Activated CD4-positive, alpha-beta T cell treated with anti-CD3 and anti-CD28 coated beads, Interleukin-2, amount 10 ng/mL, durations not matched to agents 7 days and 5 days (primary cell): ENCODE data around the gene MAP3K14. TPM values are rescaled to one million over a fixed set of nuclear protein-coding genes. Genes with fewer than 3 reads are reported as not detected.
"Not testable (repeated sequence)": the region's sequence is repeated elsewhere in the genome, so short reads cannot be mapped to it uniquely, and the experiment has no call there.

ENCODE experiments used
- CTCF ChIA-PET: fragments of 350-600 bp; sonication (Branson Sonifier 250); formaldehyde crosslinking; loops from one replicate; lab custom pipeline; 2021; ENCODE audit warnings: antibody characterized with exemption; lab: Charles Lee
- POLR2A ChIA-PET: fragments of 350-600 bp; sonication (Branson Sonifier 250); formaldehyde crosslinking; loops from one replicate; lab custom pipeline; 2021; ENCODE audit warnings: antibody characterized with exemption; lab: Charles Lee
- DNase-seq: peaks from one replicate; pipeline ENCODE4 v3.0.0-alpha.2; 2020
- H3K27ac Mint-ChIP-seq: one replicate; pipeline ENCODE4 v1.8.0; 2021; ENCODE audit warnings: mild to moderate bottlenecking, moderate library complexity, mixed read lengths
- H3K27me3 Mint-ChIP-seq: one replicate; pipeline ENCODE4 v1.8.0; 2021; ENCODE audit warnings: mixed read lengths
- H3K36me3 Mint-ChIP-seq: one replicate; pipeline ENCODE4 v1.8.0; 2021; ENCODE audit warnings: low read depth, mixed read lengths
- H3K4me1 Mint-ChIP-seq: one replicate; pipeline ENCODE4 v1.8.0; 2021; ENCODE audit warnings: mixed read lengths
- H3K4me3 Mint-ChIP-seq: one replicate; pipeline ENCODE4 v1.8.0; 2021; ENCODE audit warnings: mild to moderate bottlenecking, moderate library complexity, mixed read lengths
- H3K9me3 Mint-ChIP-seq: one replicate; pipeline ENCODE4 v1.8.0; 2021; ENCODE audit warnings: mixed read lengths
- total RNA-seq, 2 experiments: library from RNA; stranded (reverse); gene quantifications; one replicate each; pipeline ENCODE4 v1.2.3, GENCODE V29; 2021

MAP3K14 gene
- total RNA-seq, 2 experiments from 2014 or later = 25.8 to 26.0 TPM

DNA sequence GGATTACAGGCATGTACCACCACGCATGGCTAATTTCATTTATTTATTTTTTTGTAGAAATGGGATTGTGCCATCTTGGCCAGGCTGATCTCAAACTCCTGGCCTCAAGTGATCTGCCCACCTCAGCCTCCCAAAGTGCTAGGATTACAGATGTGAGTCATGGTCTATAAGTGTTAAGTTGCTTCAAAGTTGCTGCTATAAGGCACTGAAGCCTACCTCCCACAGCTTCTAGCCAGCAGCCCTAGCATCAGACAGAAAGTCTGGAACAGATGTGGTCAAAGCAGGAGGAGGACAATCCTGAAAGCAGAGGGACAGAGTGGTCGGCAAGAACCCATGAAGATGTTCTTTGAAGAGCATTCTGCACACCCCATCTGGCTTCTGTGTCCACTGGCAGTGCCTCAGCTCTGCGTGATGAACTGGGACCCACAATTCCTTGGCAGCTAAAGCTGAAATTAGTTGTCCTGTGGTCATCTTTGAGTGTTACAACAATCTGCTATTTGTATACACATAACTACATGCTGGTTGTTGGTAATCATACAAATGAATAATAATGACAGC, 11.2 kb downstream of the MAP3K14 start:
- no peaks in the 10 kb centered on the region for H3K27me3 Mint-ChIP-seq
- H3K36me3 Mint-ChIP-seq = peaks cover 44% of the 10 kb centered on the region
- no peak for DNase-seq
- no peaks in the 10 kb centered on the region for H3K9me3 Mint-ChIP-seq
- peak overlapping the region; percentile 68 for H3K27ac Mint-ChIP-seq
- H3K4me1 Mint-ChIP-seq = peaks cover 76% of the 10 kb centered on the region
- POLR2A ChIA-PET = no interaction called here
- CTCF ChIA-PET = interaction anchor here (0.6 to 1.6 kb wide), 4 partner anchors 11 to 108 kb away, joined by 3 to 5 read pairs (median 4); no protein-coding TSS in a partner anchor
- no peak overlapping the region for H3K4me3 Mint-ChIP-seq

DNA sequence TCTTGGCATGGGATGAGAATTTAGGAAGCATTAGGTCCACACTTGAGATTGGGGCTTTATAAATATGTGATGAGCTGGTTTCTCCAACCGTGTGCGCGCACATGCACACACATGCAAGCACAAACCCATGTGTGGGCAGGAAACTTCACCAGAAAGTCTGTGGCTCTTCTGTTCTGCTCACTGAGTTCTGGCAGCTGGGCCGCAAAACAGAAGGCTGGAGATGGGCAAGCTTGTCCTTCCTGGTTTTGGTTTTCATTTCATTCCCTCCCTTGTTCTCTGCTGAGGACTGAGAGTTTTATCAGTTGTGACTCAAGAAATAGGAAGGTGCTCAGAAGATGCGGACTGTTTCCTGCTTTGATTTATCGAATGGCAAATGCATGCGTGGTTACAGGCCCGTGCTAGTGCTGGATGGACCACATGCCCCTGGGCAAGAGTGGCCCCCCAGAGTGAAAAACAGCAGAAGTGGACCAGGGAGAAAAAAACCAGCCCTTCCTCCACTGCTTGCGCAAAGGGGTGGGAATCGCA, 14.1 kb downstream of the MAP3K14 start:
- Mint-ChIP-seq H3K27ac (peak overlapping the region; percentile 89), H3K9me3 (no peaks in the 10 kb centered on the region), H3K4me3 (peak overlapping the region; percentile 51), H3K27me3 (no peaks in the 10 kb centered on the region), H3K4me1 (peaks cover 78% of the 10 kb centered on the region), H3K36me3 (peaks cover 42% of the 10 kb centered on the region)
- ChIA-PET POLR2A (interaction anchor here (0.6 kb wide), 1 partner anchor 27 kb away, joined by 3 read pairs; no protein-coding TSS in a partner anchor), CTCF (interaction anchor here (1.0 to 1.5 kb wide), 6 partner anchors 17 to 167 kb away, joined by 3 to 6 read pairs (median 4); partner anchors contain the start of gene ACBD4)
- peak; percentile 67 for DNase-seq

DNA sequence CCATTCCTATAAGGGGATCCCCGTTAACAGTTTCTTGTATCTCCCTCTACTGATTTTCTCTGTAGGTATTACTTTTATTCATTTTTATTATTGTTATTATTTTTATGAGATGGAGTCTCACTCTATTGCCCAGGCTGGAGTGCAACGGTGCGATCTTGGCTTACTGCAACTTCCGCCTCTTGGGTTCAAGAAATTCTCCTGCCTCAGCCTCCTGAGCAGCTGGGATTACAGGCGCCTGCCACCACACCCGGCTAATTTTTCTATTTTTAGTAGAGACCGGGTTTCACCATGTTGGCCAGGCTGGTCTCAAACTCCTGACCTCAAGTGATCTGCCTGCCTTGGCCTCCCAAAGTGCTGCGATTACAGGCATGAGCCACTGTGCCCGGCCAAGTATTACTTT, 14.6 kb downstream of the MAP3K14 start:
- H3K27ac Mint-ChIP-seq, H3K9me3 Mint-ChIP-seq, DNase-seq, H3K4me3 Mint-ChIP-seq, POLR2A ChIA-PET, H3K27me3 Mint-ChIP-seq: not testable (repeated sequence)
- CTCF ChIA-PET = interaction anchor here (0.8 to 1.5 kb wide), 8 partner anchors 10 to 167 kb away, joined by 3 to 6 read pairs (median 4); partner anchors contain the start of gene ACBD4
- Mint-ChIP-seq H3K36me3 (peaks cover 41% of the 10 kb centered on the region), H3K4me1 (peaks cover 76% of the 10 kb centered on the region)

DNA sequence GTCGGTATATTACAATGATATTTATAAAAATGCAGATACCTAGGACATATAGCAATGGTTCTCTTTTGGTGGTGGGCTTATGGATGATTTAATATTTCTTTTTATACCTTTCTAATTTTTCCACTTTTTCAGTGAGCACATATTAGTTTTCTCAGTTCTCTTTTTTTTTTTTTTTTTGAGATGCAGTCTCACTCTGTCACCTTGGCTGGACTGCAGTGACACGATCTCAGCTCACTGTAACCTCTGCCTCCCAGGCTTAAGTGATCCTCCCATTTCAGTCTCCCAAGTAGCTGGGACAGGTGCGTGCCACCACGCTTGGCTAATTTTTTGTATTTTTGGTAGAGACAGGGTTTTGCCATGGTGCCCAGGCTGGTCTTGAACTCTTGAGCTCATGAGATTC, 15.1 kb downstream of the MAP3K14 start:
- no peaks in the 10 kb centered on the region for H3K9me3 Mint-ChIP-seq
- H3K27me3 Mint-ChIP-seq = no peaks in the 10 kb centered on the region
- H3K27ac Mint-ChIP-seq = no peak overlapping the region
- ChIA-PET CTCF (interaction anchor here (0.7 to 1.1 kb wide), 6 partner anchors 9 to 150 kb away, joined by 3 to 4 read pairs (median 3); no protein-coding TSS in a partner anchor), POLR2A (no interaction called here)
- peaks cover 46% of the 10 kb centered on the region for H3K36me3 Mint-ChIP-seq
- H3K4me3 Mint-ChIP-seq = no peak overlapping the region
- no peak for DNase-seq
- H3K4me1 Mint-ChIP-seq = peaks cover 79% of the 10 kb centered on the region

DNA sequence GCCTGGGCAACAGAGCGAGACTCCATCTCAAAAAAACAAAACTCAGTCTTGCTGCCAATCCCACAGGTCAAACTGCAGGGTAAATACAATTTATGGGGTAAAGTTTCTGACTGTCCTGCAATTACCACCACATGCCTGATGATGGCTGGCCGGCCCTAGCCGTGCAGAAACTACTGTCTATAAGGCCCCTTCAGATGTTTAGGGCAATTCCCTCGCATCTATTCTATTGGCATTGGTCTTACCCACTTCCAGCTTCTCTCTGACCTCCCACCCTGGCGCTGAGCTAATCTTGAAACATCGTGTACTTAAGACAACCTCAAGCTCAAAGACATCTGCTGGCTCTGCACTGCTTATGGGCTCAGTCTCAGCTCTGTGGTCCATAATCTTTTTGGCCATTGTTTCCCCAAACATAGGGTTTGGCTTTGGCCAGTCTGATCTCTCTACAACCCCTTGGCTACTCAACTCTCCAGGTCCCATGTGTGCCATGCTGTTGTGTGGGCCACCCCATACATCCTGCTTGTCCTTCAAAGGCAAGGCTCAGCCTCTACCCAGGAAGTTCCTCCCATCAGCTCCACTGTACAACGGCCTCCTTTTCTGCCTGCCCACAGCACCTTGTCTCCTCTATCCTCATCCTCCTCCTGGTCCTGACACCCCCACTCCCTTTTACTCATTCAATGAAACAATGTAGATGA, 16.6 kb downstream of the MAP3K14 start:
- Mint-ChIP-seq H3K27ac (peak overlapping the region; percentile 54), H3K36me3 (peaks cover 48% of the 10 kb centered on the region), H3K27me3 (no peaks in the 10 kb centered on the region), H3K9me3 (no peaks in the 10 kb centered on the region), H3K4me1 (peaks cover 81% of the 10 kb centered on the region), H3K4me3 (no peak overlapping the region)
- CTCF ChIA-PET = interaction anchor here (1.3 kb wide), 1 partner anchor 12 kb away, joined by 3 read pairs; no protein-coding TSS in a partner anchor
- no peak for DNase-seq
- POLR2A ChIA-PET = no interaction called here

DNA sequence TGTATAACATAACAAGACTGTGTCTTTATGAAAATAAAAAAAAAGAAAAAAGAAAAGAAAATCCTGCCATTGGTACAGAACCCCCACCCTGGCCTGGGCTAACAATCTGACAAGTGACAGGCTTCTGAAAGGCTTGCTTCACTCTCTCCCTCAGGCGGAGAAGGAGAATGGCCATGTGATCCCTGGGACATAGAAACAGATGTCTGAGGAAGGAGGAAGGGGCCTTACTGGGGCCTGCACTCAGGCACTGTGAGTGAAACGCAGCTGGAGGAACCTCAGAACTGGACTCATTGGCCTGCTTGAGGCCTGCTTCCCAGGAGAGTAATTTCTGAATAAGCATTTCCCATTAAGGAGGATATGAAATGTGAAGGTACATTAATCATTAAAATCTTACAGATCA, 17.5 kb downstream of the MAP3K14 start:
- no peak overlapping the region for H3K27ac Mint-ChIP-seq
- POLR2A ChIA-PET = no interaction called here
- peaks cover 45% of the 10 kb centered on the region for H3K36me3 Mint-ChIP-seq
- CTCF ChIA-PET = interaction anchor here (0.7 to 1.4 kb wide), 3 partner anchors 12 to 63 kb away, joined by 3 to 4 read pairs (median 3); no protein-coding TSS in a partner anchor
- H3K4me3 Mint-ChIP-seq = no peak overlapping the region
- no peak for DNase-seq
- H3K9me3 Mint-ChIP-seq = no peaks in the 10 kb centered on the region
- H3K27me3 Mint-ChIP-seq = no peaks in the 10 kb centered on the region
- peaks cover 84% of the 10 kb centered on the region for H3K4me1 Mint-ChIP-seq

DNA sequence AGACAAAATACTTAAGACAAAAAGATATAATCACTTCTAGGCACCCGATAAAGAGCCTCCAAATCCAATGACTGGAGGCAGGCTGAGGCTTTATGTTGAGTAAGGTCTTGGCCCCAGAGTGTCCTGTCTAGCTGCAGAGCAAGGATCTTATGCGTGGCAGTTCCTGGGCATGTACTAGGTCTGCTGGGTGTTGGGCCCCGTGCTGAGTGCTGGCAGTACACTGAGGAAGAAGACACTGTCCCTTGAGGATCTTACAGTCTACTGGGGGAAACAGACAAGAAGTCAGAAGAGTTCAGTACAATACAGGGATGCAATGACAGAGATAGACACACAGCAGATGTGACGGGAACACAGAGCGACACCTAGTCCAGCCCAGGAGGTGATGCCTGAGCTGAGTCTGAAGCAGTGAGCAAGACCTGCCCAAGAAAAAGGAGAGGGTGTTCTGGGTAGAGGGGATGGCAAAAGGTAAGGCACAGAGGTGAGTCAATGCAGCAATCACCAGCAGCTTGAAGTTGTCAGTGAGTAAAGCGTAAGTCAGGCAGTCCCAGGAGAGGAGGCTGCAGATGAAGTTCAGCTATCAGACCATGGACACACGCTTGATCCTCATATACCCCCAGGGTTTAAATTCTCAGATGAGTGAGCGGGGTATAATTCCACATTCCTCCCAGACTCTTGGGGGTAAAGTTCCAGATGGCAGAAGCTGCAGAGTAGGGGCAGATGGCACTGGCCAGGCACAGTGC, 18.1 kb downstream of the MAP3K14 start:
- ChIA-PET CTCF (interaction anchor here (1.0 to 1.4 kb wide), 3 partner anchors 11 to 63 kb away, joined by 3 to 4 read pairs (median 3); no protein-coding TSS in a partner anchor), POLR2A (no interaction called here)
- DNase-seq = no peak
- Mint-ChIP-seq H3K9me3 (no peaks in the 10 kb centered on the region), H3K36me3 (peaks cover 47% of the 10 kb centered on the region), H3K27ac (peak overlapping the region; percentile 55), H3K4me3 (no peak overlapping the region), H3K27me3 (no peaks in the 10 kb centered on the region), H3K4me1 (peaks cover 85% of the 10 kb centered on the region)

DNA sequence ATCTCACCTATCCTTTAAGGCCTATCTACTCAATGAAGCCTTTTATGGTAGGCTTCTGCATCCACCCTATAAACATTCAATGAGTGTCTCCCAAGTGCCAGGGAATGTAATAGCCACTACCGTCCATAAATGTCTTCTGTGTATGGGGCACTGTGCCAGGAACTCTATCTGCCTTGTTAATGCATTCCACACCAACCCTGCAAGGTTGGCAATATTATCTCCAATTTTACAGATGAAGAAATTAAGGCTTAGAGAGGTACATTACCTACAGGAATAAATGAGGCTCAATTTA, 20.0 kb downstream of the MAP3K14 start:
- CTCF ChIA-PET = interaction anchor here (1.9 kb wide), 1 partner anchor 13 kb away, joined by 5 read pairs; no protein-coding TSS in a partner anchor
- Mint-ChIP-seq H3K9me3 (no peaks in the 10 kb centered on the region), H3K27me3 (no peaks in the 10 kb centered on the region), H3K36me3 (peaks cover 48% of the 10 kb centered on the region), H3K27ac (peak overlapping the region; percentile 75), H3K4me3 (no peak overlapping the region), H3K4me1 (peaks cover 84% of the 10 kb centered on the region)
- DNase-seq = no peak
- POLR2A ChIA-PET = no interaction called here

DNA sequence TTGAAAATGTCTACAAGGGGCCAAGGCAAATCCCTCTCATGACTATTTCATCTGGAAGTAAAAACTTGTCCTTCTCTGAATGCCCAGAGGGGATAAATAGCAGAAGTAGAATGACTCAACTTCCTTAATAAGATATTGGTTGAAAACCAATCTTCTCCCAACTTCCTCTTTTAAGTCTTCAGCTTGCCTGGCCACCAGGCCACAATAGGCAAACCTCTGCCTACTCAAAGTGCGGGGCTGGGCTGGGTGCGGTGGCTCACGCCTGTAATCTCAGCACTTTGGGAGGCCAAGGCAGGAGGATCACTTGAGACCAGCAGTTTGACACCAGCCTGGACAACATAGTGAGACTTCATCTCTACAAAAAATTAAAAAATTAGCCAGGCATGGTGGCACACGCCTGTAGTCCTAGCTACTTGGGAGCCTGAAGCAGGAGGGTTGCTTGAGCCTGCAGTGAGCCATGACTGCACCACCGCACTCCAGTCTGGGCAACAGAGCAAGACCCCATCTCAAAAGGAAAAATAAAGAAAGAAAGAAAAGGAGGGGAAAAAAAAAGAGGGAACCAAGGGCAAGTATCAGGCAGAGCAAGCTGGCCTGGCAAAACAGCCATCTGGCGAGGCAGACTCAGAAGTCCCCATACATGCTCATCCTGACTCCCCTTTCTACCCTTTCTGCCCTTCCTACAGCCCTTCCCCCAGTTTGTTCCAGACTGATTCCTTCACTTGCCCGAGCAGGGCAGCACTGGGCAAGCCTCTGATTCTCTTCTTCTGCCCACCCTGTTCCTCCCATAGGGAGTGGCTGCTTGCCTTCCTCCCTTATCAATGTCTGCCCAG, 20.6 kb downstream of the MAP3K14 start:
- Mint-ChIP-seq H3K27me3 (no peaks in the 10 kb centered on the region), H3K4me3 (no peak overlapping the region), H3K9me3 (no peaks in the 10 kb centered on the region), H3K27ac (peak overlapping the region; percentile 75), H3K4me1 (peaks cover 86% of the 10 kb centered on the region), H3K36me3 (peaks cover 48% of the 10 kb centered on the region)
- POLR2A ChIA-PET = no interaction called here
- CTCF ChIA-PET = interaction anchor here (0.6 to 1.9 kb wide), 4 partner anchors 11 to 42 kb away, joined by 3 to 5 read pairs (median 3); no protein-coding TSS in a partner anchor
- DNase-seq = no peak

DNA sequence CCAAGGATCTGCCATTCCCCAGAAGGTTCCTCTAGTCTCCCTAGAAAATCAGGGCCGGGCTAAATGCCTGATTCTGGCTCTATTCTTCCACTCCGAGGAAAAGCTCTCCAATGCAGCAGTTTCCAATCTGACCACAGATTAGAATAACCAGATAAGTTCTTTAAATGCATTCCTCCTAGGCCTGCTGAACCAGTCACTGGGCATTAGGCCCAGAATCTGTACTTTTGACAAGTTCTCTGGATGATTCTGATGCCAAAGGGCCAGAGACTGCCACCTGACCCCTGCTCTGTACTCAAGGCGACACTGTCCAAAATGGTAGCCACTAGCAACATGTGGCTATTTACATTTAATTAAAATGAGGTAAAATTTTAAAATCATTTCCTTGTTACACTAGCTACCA, 22.3 kb downstream of the MAP3K14 start:
- H3K36me3 Mint-ChIP-seq = peaks cover 56% of the 10 kb centered on the region
- POLR2A ChIA-PET = no interaction called here

DNA sequence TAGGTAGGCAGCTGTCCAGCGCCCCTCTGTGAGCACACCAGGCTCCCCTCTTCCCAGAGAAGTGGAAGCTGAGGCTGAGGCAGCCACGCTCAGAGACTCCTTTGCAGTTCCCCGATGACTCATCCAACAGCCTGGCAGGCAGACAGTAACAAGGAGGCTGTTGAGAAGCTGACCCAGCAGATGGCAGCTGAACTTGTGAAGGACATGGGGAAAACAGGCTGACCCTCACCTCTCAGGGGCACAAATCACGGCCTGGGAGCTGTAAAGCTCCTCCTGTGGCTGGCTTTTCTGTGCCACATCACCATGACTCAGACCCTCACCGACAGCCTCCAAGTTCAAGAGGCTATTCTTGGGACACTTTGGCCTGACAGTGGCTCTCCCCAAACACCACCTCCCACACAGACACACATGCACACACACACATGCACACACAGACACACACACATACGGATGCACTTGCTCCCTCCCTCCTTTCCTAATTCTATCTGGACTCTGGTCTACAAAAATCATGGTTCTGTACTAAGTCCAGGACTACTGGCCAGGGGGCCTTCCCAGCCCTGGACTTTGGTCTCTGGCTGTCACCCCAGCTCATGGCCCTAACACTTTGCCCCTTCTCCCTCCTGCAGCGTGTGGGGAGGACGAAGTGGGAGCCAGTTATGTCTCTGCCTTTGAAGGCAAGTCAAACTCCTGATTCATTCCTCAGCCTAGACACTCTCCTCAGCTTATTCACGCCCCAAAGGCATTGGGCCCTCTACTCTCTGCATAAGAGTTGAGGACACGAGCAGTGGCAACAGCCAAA, 23.2 kb downstream of the MAP3K14 start:
- no peak for DNase-seq
- Mint-ChIP-seq H3K4me3 (no peak overlapping the region), H3K27me3 (no peaks in the 10 kb centered on the region), H3K27ac (peak overlapping the region; percentile 41), H3K9me3 (no peaks in the 10 kb centered on the region), H3K36me3 (peaks cover 53% of the 10 kb centered on the region), H3K4me1 (peaks cover 81% of the 10 kb centered on the region)
- POLR2A ChIA-PET = no interaction called here
- CTCF ChIA-PET = interaction anchor here (0.6 to 2.4 kb wide), 10 partner anchors 12 to 813 kb away, joined by 3 to 6 read pairs (median 3); no protein-coding TSS in a partner anchor

More for the DNA sequence above, 22.3 kb downstream of the MAP3K14 start:
- CTCF ChIA-PET = interaction anchor here (0.6 to 2.4 kb wide), 6 partner anchors 11 to 1770 kb away, joined by 3 to 6 read pairs (median 3); no protein-coding TSS in a partner anchor
- Mint-ChIP-seq H3K9me3 (no peaks in the 10 kb centered on the region), H3K4me3 (no peak overlapping the region), H3K27me3 (no peaks in the 10 kb centered on the region), H3K27ac (peak overlapping the region; percentile 19), H3K4me1 (peaks cover 89% of the 10 kb centered on the region)
- DNase-seq = no peak
